PC-3 (cell line): Measurements from ENCODE around the gene TMEM86A. TPM values are rescaled to one million over a fixed set of nuclear protein-coding genes. Genes with fewer than 3 reads are reported as not detected.
"Not testable (repeated sequence)": the region's sequence is repeated elsewhere in the genome, so short reads cannot be mapped to it uniquely, and the experiment has no call there.

Source experiments
- ATAC-seq: fragments of 200-7000 bp; cut with Tn5 transposase; 2 replicates; pipeline ENCODE4 v1.9.1; 2020; ENCODE audit warnings: mild to moderate bottlenecking, moderate library complexity
- BruUV-seq: library from RNA; stranded (reverse); fragments of 400-500 nt; replicated peaks from 2 replicates; lab custom pipeline; 2021; lab: Mats Ljungman, UMichigan
- CTCF ChIA-PET: fragments of 300-600 bp; sonication (Branson Sonifier 250); formaldehyde crosslinking; loops from one replicate; lab custom pipeline; 2022; ENCODE audit warnings: antibody characterized with exemption; lab: Charles Lee
- POLR2A ChIA-PET: fragments of 300-600 bp; sonication (Branson Sonifier 250); formaldehyde crosslinking; loops from one replicate; lab custom pipeline; 2022; ENCODE audit warnings: antibody characterized with exemption; ENCODE audit not compliant: unreplicated experiment; lab: Charles Lee
- DNase-seq: peaks from one replicate; pipeline ENCODE4 v3.0.0-alpha.2; 2015
- H2AFZ ChIP-seq: fragments of 300-600 bp; sonication (generic); 2 replicates; pipeline ENCODE4 v1.6.0; 2016; ENCODE audit warnings: antibody characterized with exemption, low read length
- H3F3A ChIP-seq: fragments of 300-600 bp; sonication (generic); one replicate; pipeline ENCODE4 v1.6.0; 2017; ENCODE audit warnings: antibody characterized with exemption, low read length, control low read depth, mild to moderate bottlenecking; ENCODE audit not compliant: unreplicated experiment
- H3K27ac ChIP-seq: fragments of 300-600 bp; sonication (generic); 2 replicates; pipeline ENCODE4 v1.5.1; 2016; ENCODE audit warnings: mild to moderate bottlenecking, low read length
- H3K27me3 ChIP-seq: fragments of 300-600 bp; sonication (generic); 2 replicates; pipeline ENCODE4 v1.6.1; 2016; ENCODE audit warnings: low read length, mixed read lengths
- H3K36me3 ChIP-seq: fragments of 300-600 bp; sonication (generic); 2 replicates; pipeline ENCODE4 v1.6.1; 2016; ENCODE audit warnings: low read depth, mixed run types, low read length, mixed read lengths
- H3K4me1 ChIP-seq: fragments of 300-600 bp; sonication (generic); 2 replicates; pipeline ENCODE4 v1.5.1; 2016; ENCODE audit warnings: low read length; ENCODE audit not compliant: insufficient read depth
- H3K4me2 ChIP-seq: fragments of 300-600 bp; sonication (generic); 2 replicates; pipeline ENCODE4 v1.6.0; 2016; ENCODE audit warnings: low read length
- H3K4me3 ChIP-seq: fragments of 300-600 bp; sonication (generic); 2 replicates; pipeline ENCODE4 v1.5.1; 2016; ENCODE audit warnings: mild to moderate bottlenecking, low read length, mixed read lengths
- H3K79me2 ChIP-seq: fragments of 300-600 bp; sonication (generic); 2 replicates; pipeline ENCODE4 v1.6.1; 2017; ENCODE audit warnings: low read length, mixed read lengths
- H3K9ac ChIP-seq: fragments of 300-600 bp; sonication (generic); 2 replicates; pipeline ENCODE4 v1.6.0; 2016; ENCODE audit warnings: mild to moderate bottlenecking, low read length
- H3K9me2 ChIP-seq: fragments of 300-600 bp; sonication (generic); replicated peaks from 2 replicates; pipeline ENCODE4 v1.6.1; 2016; ENCODE audit warnings: mixed run types, low read length, mixed read lengths
- H3K9me3 ChIP-seq: fragments of 300-600 bp; sonication (generic); 2 replicates; pipeline ENCODE4 v1.6.1; 2016; ENCODE audit warnings: low read length, mixed read lengths
- H4K20me1 ChIP-seq: fragments of 300-600 bp; sonication (generic); 2 replicates; pipeline ENCODE4 v1.6.1; 2016; ENCODE audit warnings: low read length, mixed read lengths
- CTCF ChIP-seq: fragments of 300-600 bp; sonication (generic); conservative IDR thresholded peaks from 2 replicates; pipeline ENCODE4 v1.5.1; 2017; ENCODE audit warnings: antibody characterized with exemption, low read depth, mild to moderate bottlenecking, low read length
- EZH2 ChIP-seq: fragments of 300-600 bp; sonication (generic); IDR thresholded peaks from one replicate; pipeline ENCODE4 v1.6.1; 2017; ENCODE audit warnings: antibody characterized with exemption, mild to moderate bottlenecking, low read length; ENCODE audit not compliant: unreplicated experiment
- EZH2phosphoT487 ChIP-seq: fragments of 300-600 bp; sonication (generic); IDR thresholded peaks from 2 replicates; pipeline ENCODE4 v1.6.1; 2018; ENCODE audit warnings: mild to moderate bottlenecking, antibody characterized with exemption, low read length, borderline replicate concordance
- intact Hi-C: fragments of 100-400 bp; cut with micrococcal nuclease; formaldehyde crosslinking; loops from 2 replicates; pipeline ENCODE4 v1.9.0; 2023
- total RNA-seq: library from RNA; depleted of rRNA; stranded (reverse); fragments of >200 nt; gene quantifications from 2 replicates; pipeline ENCODE4 v1.2.3, GENCODE V29; 2014

TMEM86A gene
- total RNA-seq, 1 experiment from 2014 or later = 1.6 TPM

GRCh38 chr11:18676803-18677202, 21.8 kb upstream of the TMEM86A start:
- CTCF ChIA-PET = interaction anchor here (0.9 kb wide), 1 partner anchor 45 kb away, joined by 3 read pairs; no protein-coding TSS in a partner anchor
- H4K20me1 ChIP-seq = no peaks in the 10 kb centered on the region
- peaks cover 38% of the 10 kb centered on the region for H3K4me1 ChIP-seq
- H3F3A ChIP-seq = no peaks in the 10 kb centered on the region
- H3K4me2 ChIP-seq = peak overlapping the region; percentile 65
- no peaks in the 10 kb centered on the region for H3K9me2 ChIP-seq
- peak overlapping the region; percentile 53 for H3K9ac ChIP-seq
- H3K27ac ChIP-seq = peak overlapping the region; percentile 90
- ATAC-seq = peak; percentile 86
- no peak overlapping the region for H3K4me3 ChIP-seq
- POLR2A ChIA-PET = interaction anchor here (0.6 kb wide), 1 partner anchor 47 kb away, joined by 3 read pairs; no protein-coding TSS in a partner anchor
- H3K9me3 ChIP-seq = no peaks in the 10 kb centered on the region
- H3K27me3 ChIP-seq = no peaks in the 10 kb centered on the region
- intact Hi-C loops = no loop called here
- H3K79me2 ChIP-seq = no peaks in the 10 kb centered on the region
- H3K36me3 ChIP-seq = no peaks in the 10 kb centered on the region
- no peak for TF ChIP-seq EZH2phosphoT487
- no peak for TF ChIP-seq CTCF
- no peak for TF ChIP-seq EZH2
- BruUV-seq = no TSS peak
- H2AFZ ChIP-seq = no peak overlapping the region
- DNase-seq = peak; percentile 92

- H3K27ac ChIP-seq = peak overlapping the region; percentile 90
- no TSS peak for BruUV-seq
- H3K4me1 ChIP-seq = peaks cover 40% of the 10 kb centered on the region
- H3K4me3 ChIP-seq = no peak overlapping the region
- ATAC-seq (no peak), DNase-seq (peak; percentile 31)
- no peaks in the 10 kb centered on the region for H4K20me1 ChIP-seq
- CTCF ChIA-PET = no interaction called here
- POLR2A ChIA-PET = no interaction called here
- intact Hi-C loops = no loop called here
- H3K27me3 ChIP-seq = no peaks in the 10 kb centered on the region
- no peaks in the 10 kb centered on the region for H3F3A ChIP-seq
- TF ChIP-seq CTCF (no peak), EZH2phosphoT487 (no peak), EZH2 (no peak)
- no peaks in the 10 kb centered on the region for H3K9me2 ChIP-seq
- no peaks in the 10 kb centered on the region for H3K79me2 ChIP-seq
- peak overlapping the region; percentile 65 for H3K4me2 ChIP-seq
- H2AFZ ChIP-seq = peak overlapping the region; percentile 33; the same call in 1 of the 2 replicates
- H3K36me3 ChIP-seq = no peaks in the 10 kb centered on the region
- peak overlapping the region; percentile 40 for H3K9ac ChIP-seq
- H3K9me3 ChIP-seq = no peaks in the 10 kb centered on the region
Measured at GRCh38 chr11:18677560-18677959, 21.0 kb upstream of the TMEM86A start.

- peak; percentile 72 for DNase-seq
- POLR2A ChIA-PET, H3K4me3 ChIP-seq, BruUV-seq, H3K79me2 ChIP-seq, H3K4me2 ChIP-seq, H3K27me3 ChIP-seq, H3F3A ChIP-seq, H3K9me2 ChIP-seq, H3K36me3 ChIP-seq, H3K9me3 ChIP-seq, H3K9ac ChIP-seq, intact Hi-C loops, H4K20me1 ChIP-seq, CTCF ChIA-PET: not testable (repeated sequence)
- H3K4me1 ChIP-seq = peaks cover 23% of the 10 kb centered on the region
- ATAC-seq = peak; percentile 81
- H2AFZ ChIP-seq = 0 out of 2 replicates have a peak overlapping the region, but pooled peaks have one; percentile 42
- peak overlapping the region; percentile 39 for H3K27ac ChIP-seq
Measured at GRCh38 chr11:18681949-18682348, 16.6 kb upstream of the TMEM86A start.
